ENCODE measurements around the gene PHACTR2.

DNA sequence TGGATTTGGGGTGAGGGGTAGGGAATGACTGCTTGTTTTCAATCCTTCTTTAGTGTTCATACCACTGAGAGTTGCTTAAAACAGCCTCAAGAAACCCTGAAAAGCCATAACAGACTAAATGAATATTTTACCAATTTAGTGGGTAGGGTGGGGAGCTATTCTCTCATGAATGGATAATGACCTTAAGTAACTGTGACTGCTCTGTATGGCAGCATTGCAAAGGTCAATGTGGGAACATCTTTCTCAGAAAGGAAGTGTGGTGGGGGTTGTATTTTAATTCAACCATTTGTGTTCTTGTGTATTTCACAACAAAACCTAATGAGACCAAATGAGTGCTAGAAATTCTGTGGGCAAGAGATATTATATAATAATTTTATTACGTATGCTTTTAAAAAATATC lies 55.7 kb downstream of the PHACTR2 start:
- no peak for TF ChIP-seq POLR2A (IDR thresholded peaks at IDR 0.05)
- TF ChIP-seq, protein P1, sequence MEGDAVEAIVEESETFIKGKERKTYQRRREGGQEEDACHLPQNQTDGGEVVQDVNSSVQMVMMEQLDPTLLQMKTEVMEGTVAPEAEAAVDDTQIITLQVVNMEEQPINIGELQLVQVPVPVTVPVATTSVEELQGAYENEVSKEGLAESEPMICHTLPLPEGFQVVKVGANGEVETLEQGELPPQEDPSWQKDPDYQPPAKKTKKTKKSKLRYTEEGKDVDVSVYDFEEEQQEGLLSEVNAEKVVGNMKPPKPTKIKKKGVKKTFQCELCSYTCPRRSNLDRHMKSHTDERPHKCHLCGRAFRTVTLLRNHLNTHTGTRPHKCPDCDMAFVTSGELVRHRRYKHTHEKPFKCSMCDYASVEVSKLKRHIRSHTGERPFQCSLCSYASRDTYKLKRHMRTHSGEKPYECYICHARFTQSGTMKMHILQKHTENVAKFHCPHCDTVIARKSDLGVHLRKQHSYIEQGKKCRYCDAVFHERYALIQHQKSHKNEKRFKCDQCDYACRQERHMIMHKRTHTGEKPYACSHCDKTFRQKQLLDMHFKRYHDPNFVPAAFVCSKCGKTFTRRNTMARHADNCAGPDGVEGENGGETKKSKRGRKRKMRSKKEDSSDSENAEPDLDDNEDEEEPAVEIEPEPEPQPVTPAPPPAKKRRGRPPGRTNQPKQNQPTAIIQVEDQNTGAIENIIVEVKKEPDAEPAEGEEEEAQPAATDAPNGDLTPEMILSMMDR (IDR thresholded peaks at IDR 0.05), result no peak
